SK-N-SH (cell line): Measurements from ENCODE around the gene PICALM. TPM values are rescaled to one million over a fixed set of nuclear protein-coding genes. Genes with fewer than 3 reads are reported as not detected.
A peak's percentile ranks its signal among the peaks of the same experiment; 100 is the strongest.

ENCODE experiments used
- CTCF ChIA-PET: fragments of 300-600, 350-600 bp; formaldehyde crosslinking; extraction: SDS; loops from one replicate; lab custom pipeline; 2021; lab: Yijun Ruan, JAX
- POLR2A ChIA-PET: fragments of 350-600 bp; sonication (Branson Sonifier 250); formaldehyde crosslinking; extraction: SDS; loops from one replicate; lab custom pipeline; 2020; ENCODE audit warnings: antibody characterized with exemption, inconsistent platforms; lab: Yijun Ruan, JAX
- DNase-seq: peaks from one replicate; pipeline ENCODE4 v3.0.0; 2012
- H2AFZ ChIP-seq: fragments of 200-600 bp; sonication (generic); 2 replicates; pipeline ENCODE4 v1.8.1; 2016; ENCODE audit warnings: antibody characterized with exemption, mild to moderate bottlenecking, low read depth
- H3F3A ChIP-seq: fragments of 200-600 bp; sonication (generic); replicated peaks from 2 replicates; pipeline ENCODE3; 2016; ENCODE audit warnings: antibody characterized with exemption, mild to moderate bottlenecking; ENCODE audit not compliant: insufficient read depth
- H3K27ac ChIP-seq, 2 experiments: fragments of 200-500 bp in 1 of 2; fragments of 200-600 bp in 1 of 2; sonication (Bioruptor generic) in 1 of 2; sonication (generic), shearing (Covaris generic) in 1 of 2; 2 replicates each; pipeline versions ENCODE4 v1.5.1 to v1.6.1; 2014 to 2016; ENCODE audit warnings: low read depth in 2 of 2, inconsistent platforms in 1 of 2, low read length in 1 of 2, mild to moderate bottlenecking in 1 of 2, mixed read lengths in 1 of 2
- H3K27me3 ChIP-seq: fragments of 200-600 bp; sonication (generic), shearing (Covaris generic); 2 replicates; pipeline ENCODE4 v1.6.1; 2016; ENCODE audit warnings: mixed run types; ENCODE audit not compliant: insufficient read depth
- H3K36me3 ChIP-seq, 2 experiments: fragments of 200-500 bp in 1 of 2; fragments of 200-600 bp in 1 of 2; sonication (Bioruptor generic) in 1 of 2; sonication (generic) in 1 of 2; replicated peaks in 1 of 2; 2 replicates each; pipeline versions ENCODE3 to v1.5.1; 2014 to 2016; ENCODE audit warnings: low read length in 1 of 2, mild to moderate bottlenecking in 1 of 2; ENCODE audit not compliant: insufficient read depth in 2 of 2, control insufficient read depth in 1 of 2
- H3K4me1 ChIP-seq, 2 experiments: fragments of 200-500 bp in 1 of 2; fragments of 200-600 bp in 1 of 2; sonication (Bioruptor generic) in 1 of 2; sonication (generic), shearing (Covaris generic) in 1 of 2; 2 replicates each; pipeline versions ENCODE4 v1.5.1 to v1.6.1; 2014 to 2016; ENCODE audit warnings: low read depth in 1 of 2, low read length in 1 of 2, mixed run types in 1 of 2; ENCODE audit not compliant: insufficient read depth in 2 of 2, control insufficient read depth in 1 of 2
- H3K4me2 ChIP-seq: fragments of 200-600 bp; sonication (generic), shearing (Covaris generic); 2 replicates; pipeline ENCODE4 v1.6.1; 2017; ENCODE audit warnings: mixed run types
- H3K4me3 ChIP-seq, 2 experiments: fragments of 200-500 bp in 1 of 2; fragments of 200-600 bp in 1 of 2; sonication (Bioruptor generic) in 1 of 2; sonication (generic), shearing (Covaris generic) in 1 of 2; 2 replicates each; pipeline versions ENCODE4 v1.5.1 to v1.8.1; 2014 to 2016; ENCODE audit warnings: low read depth in 2 of 2, inconsistent platforms in 1 of 2, low read length in 1 of 2, mild to moderate bottlenecking in 1 of 2, mixed read lengths in 1 of 2, moderate library complexity in 1 of 2
- H3K79me2 ChIP-seq: fragments of 200-600 bp; sonication (generic); 2 replicates; pipeline ENCODE4 v1.8.1; 2017; ENCODE audit warnings: mild to moderate bottlenecking; ENCODE audit not compliant: insufficient read depth
- H3K9ac ChIP-seq: fragments of 200-600 bp; sonication (generic); 2 replicates; pipeline ENCODE4 v1.6.1; 2017; ENCODE audit warnings: mixed run types
- H3K9me2 ChIP-seq: fragments of 200-600 bp; sonication (generic); 2 replicates; pipeline ENCODE4 v1.6.1; 2017; ENCODE audit warnings: mixed run types
- H3K9me3 ChIP-seq: fragments of 200-600 bp; sonication (generic); 2 replicates; pipeline ENCODE4 v1.6.1; 2017; ENCODE audit warnings: mixed run types, mild to moderate bottlenecking, moderate library complexity
- H4K20me1 ChIP-seq: fragments of 200-600 bp; sonication (generic); 2 replicates; pipeline ENCODE4 v1.6.1; 2017; ENCODE audit warnings: mild to moderate bottlenecking, mixed run types; ENCODE audit not compliant: insufficient read depth
- ELF1 ChIP-seq: IDR thresholded peaks from 2 replicates; pipeline ENCODE4 v1.4.0; 2012
- FOSL2 ChIP-seq: IDR thresholded peaks from 2 replicates; pipeline ENCODE4 v1.4.0; 2012; ENCODE audit warnings: low read depth, mild to moderate bottlenecking, moderate library complexity, borderline replicate concordance
- GATA2 ChIP-seq: sonication (generic); formaldehyde crosslinking; IDR thresholded peaks from 2 replicates; pipeline ENCODE4 v1.5.0; 2020; ENCODE audit warnings: mild to moderate bottlenecking, missing genetic modification reagents
- NFIC ChIP-seq: IDR thresholded peaks from 2 replicates; pipeline ENCODE4 v1.4.0; 2012; ENCODE audit warnings: borderline replicate concordance
- NRF1 ChIP-seq: IDR thresholded peaks from 2 replicates; pipeline ENCODE4 v1.6.1; 2012; ENCODE audit warnings: low read depth, mild to moderate bottlenecking, low read length
- POLR2AphosphoS5 ChIP-seq: IDR thresholded peaks from 2 replicates; pipeline ENCODE4 v1.6.1; 2012; ENCODE audit warnings: low read depth, low read length
- RAD21 ChIP-seq: IDR thresholded peaks from 2 replicates; pipeline ENCODE4 v1.6.1; 2012; ENCODE audit warnings: mild to moderate bottlenecking, low read length
- RCOR1 ChIP-seq: fragments of 150-350 bp; IDR thresholded peaks from 2 replicates; pipeline ENCODE4 v1.6.1; 2017; ENCODE audit warnings: antibody characterized with exemption, low read length
- REST ChIP-seq: IDR thresholded peaks from 2 replicates; pipeline ENCODE4 v1.6.1; 2012; ENCODE audit warnings: mild to moderate bottlenecking, low read depth, low read length, moderate library complexity
- RXRA ChIP-seq: IDR thresholded peaks from 2 replicates; pipeline ENCODE4 v1.4.0; 2012; ENCODE audit warnings: low read depth, mild to moderate bottlenecking, borderline replicate concordance
- TCF12 ChIP-seq: IDR thresholded peaks from 2 replicates; pipeline ENCODE4 v1.4.0; 2012
- USF1 ChIP-seq: IDR thresholded peaks from 2 replicates; pipeline ENCODE4 v1.4.0; 2012; ENCODE audit warnings: low read depth, borderline replicate concordance
- ZBTB33 ChIP-seq: IDR thresholded peaks from 2 replicates; pipeline ENCODE4 v1.4.0; 2012; ENCODE audit warnings: low read depth, borderline replicate concordance
- WGBS: methylation state at CpG from one replicate; pipeline ENCODE4 v1.1.6; 2017; ENCODE audit warnings: low lambda C conversion rate; 5-methylcytosine and 5-hydroxymethylcytosine counted together
- polyA plus RNA-seq, 3 experiments: library from polyadenylated mRNA; depleted of rRNA; stranded (reverse); fragments of >200 nt; gene quantifications; 2 replicates each; pipeline ENCODE4 v1.2.3, GENCODE V29; 2012

The PICALM gene
- polyA plus RNA-seq, 1 of the 3 experiments (the other 2 are of a cell fraction): 103 TPM

- no peak overlapping the region for H3K27ac ChIP-seq
- no peaks in the 10 kb centered on the region for H3K27me3 ChIP-seq
- H3K4me3 ChIP-seq: no peak overlapping the region
- WGBS: 95% methylated on average over 3 of the region's 3 CpGs
- peaks cover 34% of the 10 kb centered on the region for H3F3A ChIP-seq
- 0 out of 2 replicates have a peak, but pooled peaks have one; percentile 10 for TF ChIP-seq POLR2AphosphoS5
- no peak for TF ChIP-seq USF1
- no peak for TF ChIP-seq ELF1
- H3K4me2 ChIP-seq: no peak overlapping the region
- peaks cover 13 to 26% of the 10 kb centered on the region in 2 experiments for H3K36me3 ChIP-seq
- no peaks in the 10 kb centered on the region for H3K79me2 ChIP-seq
- no peaks in the 10 kb centered on the region for H4K20me1 ChIP-seq
- no peak for DNase-seq
- H3K9me3 ChIP-seq: no peaks in the 10 kb centered on the region
- H3K9me2 ChIP-seq: no peaks in the 10 kb centered on the region
- peaks cover 0 to 18% of the 10 kb centered on the region in 2 experiments; a peak in 2 of 4 replicates for H3K4me1 ChIP-seq
- no peak overlapping the region for H2AFZ ChIP-seq
- POLR2A ChIA-PET: no interaction called here
- no peak overlapping the region for H3K9ac ChIP-seq
- CTCF ChIA-PET: interaction anchor here (0.8 kb wide), 1 partner anchor 97 kb away, joined by 3 read pairs; no protein-coding TSS in a partner anchor
These were observed 117.3 kb downstream of the PICALM start for GRCh38 chr11:85951428-85952107.

- POLR2A ChIA-PET: no interaction called here
- 67% methylated on average over 2 of the region's 4 CpGs for WGBS
- H4K20me1 ChIP-seq: no peaks in the 10 kb centered on the region
- peaks cover 31% of the 10 kb centered on the region for H3F3A ChIP-seq
- TF ChIP-seq POLR2AphosphoS5: peak; percentile 7; the same call in 1 of the 2 replicates
- no peak for TF ChIP-seq GATA2
- no peaks in the 10 kb centered on the region for H3K9me2 ChIP-seq
- H3K36me3 ChIP-seq: peaks cover 8 to 21% of the 10 kb centered on the region in 2 experiments
- no peaks in the 10 kb centered on the region for H3K9me3 ChIP-seq
- no peaks in the 10 kb centered on the region for H3K79me2 ChIP-seq
- no peak overlapping the region for H3K4me2 ChIP-seq
- H3K27me3 ChIP-seq: no peaks in the 10 kb centered on the region
- peaks cover 0 to 13% of the 10 kb centered on the region in 2 experiments; a peak in 2 of 4 replicates for H3K4me1 ChIP-seq
- H3K27ac ChIP-seq: no peak overlapping the region
- H3K4me3 ChIP-seq: no peak overlapping the region
- CTCF ChIA-PET: interaction anchor here (0.8 kb wide), 1 partner anchor 97 kb away, joined by 3 read pairs; no protein-coding TSS in a partner anchor
- DNase-seq: no peak
- no peak overlapping the region for H2AFZ ChIP-seq
- no peak overlapping the region for H3K9ac ChIP-seq
These were observed 117.9 kb downstream of the PICALM start for GRCh38 chr11:85951049-85951405.

- H3K4me3 ChIP-seq: no peak overlapping the region
- H3F3A ChIP-seq: peaks cover 29% of the 10 kb centered on the region
- no peaks in the 10 kb centered on the region for H3K9me3 ChIP-seq
- TF ChIP-seq GATA2 (no peak), RXRA (no peak), POLR2AphosphoS5 (no peak; the same call in 1 of the 2 replicates), RCOR1 (no peak), FOSL2 (no peak), NRF1 (no peak), RAD21 (no peak), REST (no peak), NFIC (no peak), TCF12 (no peak), ZBTB33 (no peak)
- WGBS: 96% methylated on average over 8 of the region's 8 CpGs
- peaks cover 0 to 10% of the 10 kb centered on the region in 2 experiments; a peak in 1 of 4 replicates for H3K4me1 ChIP-seq
- peaks cover 6 to 21% of the 10 kb centered on the region in 2 experiments for H3K36me3 ChIP-seq
- H3K4me2 ChIP-seq: no peak overlapping the region
- no peaks in the 10 kb centered on the region for H3K9me2 ChIP-seq
- CTCF ChIA-PET: interaction anchor here (0.8 kb wide), 1 partner anchor 96 kb away, joined by 3 read pairs; no protein-coding TSS in a partner anchor
- DNase-seq: no peak
- H3K27me3 ChIP-seq: no peaks in the 10 kb centered on the region
- no peak overlapping the region for H3K9ac ChIP-seq
- H4K20me1 ChIP-seq: no peaks in the 10 kb centered on the region
- POLR2A ChIA-PET: no interaction called here
- H2AFZ ChIP-seq: no peak overlapping the region
- no peaks in the 10 kb centered on the region for H3K79me2 ChIP-seq
- H3K27ac ChIP-seq: no peak overlapping the region
These were observed 118.4 kb downstream of the PICALM start for GRCh38 chr11:85950317-85951048.
